A172 (cell line): ENCODE results near the gene EIF5A2. TPM values are rescaled to one million over a fixed set of nuclear protein-coding genes. Genes with fewer than 3 reads are reported as not detected.
"Not testable (repeated sequence)": the region's sequence is repeated elsewhere in the genome, so short reads cannot be mapped to it uniquely, and the experiment has no call there.

Source experiments
- DNase-seq: peaks from one replicate; pipeline ENCODE4 v3.0.0-alpha.2; 2015; ENCODE audit warnings: low spot score
- total RNA-seq: library from RNA; depleted of rRNA; stranded (reverse); fragments of >200 nt; shearing (Covaris generic); gene quantifications from 2 replicates; pipeline ENCODE4 v1.2.3, GENCODE V29; 2014

Gene EIF5A2
- total RNA-seq, 1 experiment from 2014 or later: 35.8 TPM

DNA sequence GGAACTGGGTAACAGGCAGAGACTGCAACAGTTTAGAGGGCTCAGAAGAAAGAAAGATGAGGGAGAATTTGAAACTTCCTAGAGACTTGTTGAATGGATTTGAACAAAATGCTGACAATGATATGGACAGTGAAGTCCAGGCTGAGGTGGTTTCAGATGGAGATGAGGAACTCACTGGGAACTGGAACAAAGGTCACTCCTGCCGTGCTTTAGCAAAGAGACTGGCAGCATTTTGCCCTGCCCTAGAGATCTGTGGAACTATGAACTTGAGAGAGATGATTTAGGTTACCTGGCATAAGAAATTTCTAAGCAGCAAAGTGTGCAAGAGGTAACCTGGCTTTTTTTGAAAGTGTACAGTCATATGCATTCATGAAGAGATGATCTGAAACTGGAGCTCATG, 11.7 kb downstream of the EIF5A2 start:
- DNase-seq: no peak

DNA sequence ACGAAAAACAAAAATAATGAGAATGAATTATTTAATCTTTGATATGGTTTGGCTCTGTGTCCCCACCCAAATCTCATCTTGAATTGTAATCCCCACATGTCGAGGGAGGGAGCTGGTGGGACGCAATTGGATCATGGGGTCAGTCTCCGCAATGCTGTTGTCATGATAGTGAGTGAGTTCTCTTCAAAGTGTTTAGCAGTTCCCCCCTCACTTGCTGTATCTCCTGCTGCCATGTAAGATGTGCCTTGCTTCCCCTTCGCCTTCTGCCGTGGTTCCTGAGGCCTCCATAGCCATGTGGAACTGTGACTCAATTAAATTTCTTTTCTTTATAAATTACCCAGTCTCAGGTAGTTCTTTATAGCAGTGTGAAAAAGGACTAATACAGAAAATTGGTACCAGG, 12.1 kb downstream of the EIF5A2 start:
- DNase-seq: not testable (repeated sequence)

DNA sequence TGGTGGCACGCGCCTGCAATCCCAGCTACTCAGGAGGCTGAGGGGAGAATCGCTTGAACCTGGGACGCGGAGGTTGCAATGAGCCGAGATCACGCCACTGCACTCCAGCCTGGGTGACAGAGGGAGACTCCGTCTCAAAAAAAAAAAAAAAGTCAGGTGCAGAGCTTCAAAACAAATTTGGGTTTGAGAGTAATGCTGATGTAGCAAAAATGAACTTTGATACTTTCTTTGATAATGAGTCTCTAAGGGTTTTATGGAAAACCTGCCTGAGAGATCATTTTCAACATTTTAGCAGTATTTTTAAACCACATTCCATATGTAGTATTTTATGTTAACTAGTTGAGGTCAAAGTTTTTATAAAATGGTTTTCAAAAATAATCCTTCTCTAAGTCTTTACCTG, 14.5 kb downstream of the EIF5A2 start:
- no peak for DNase-seq

DNA sequence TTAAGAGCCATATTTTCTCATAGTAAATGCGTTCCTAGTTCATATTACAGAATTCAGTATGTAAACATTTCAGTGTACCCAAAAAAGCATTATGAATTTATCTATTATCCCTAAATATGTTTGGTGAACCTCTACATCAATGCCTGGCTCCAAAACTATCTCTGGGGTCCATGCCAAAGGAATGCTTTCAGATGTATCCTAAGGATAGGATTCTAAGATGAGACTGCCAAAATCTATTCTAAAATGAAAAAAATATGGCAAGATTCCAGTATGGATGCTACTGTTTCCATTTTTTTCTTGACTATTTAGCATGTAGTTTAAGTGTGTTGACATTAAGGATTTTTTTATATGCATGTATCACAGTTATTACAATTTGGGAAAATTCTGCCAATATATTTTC, 18.8 kb downstream of the EIF5A2 start:
- no peak for DNase-seq

DNA sequence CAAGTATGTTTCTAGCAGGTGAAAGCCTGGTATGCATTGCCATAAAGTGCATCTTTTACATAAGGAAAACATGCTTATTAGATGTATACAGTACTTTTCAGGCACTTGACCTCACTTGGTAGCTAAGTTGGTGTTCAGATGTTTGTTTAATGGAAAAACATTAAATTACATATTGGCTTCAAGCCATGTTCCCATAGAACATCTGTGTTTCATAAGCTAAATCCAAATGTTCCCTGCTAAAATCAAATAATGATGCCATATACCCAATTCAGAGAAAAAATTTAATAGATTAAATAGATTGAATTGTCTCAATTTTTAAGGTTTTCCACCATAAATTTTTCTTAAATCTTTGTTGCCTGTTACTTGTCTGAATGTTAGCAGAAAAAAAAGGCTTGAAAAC, 19.3 kb downstream of the EIF5A2 start:
- no peak for DNase-seq

DNA sequence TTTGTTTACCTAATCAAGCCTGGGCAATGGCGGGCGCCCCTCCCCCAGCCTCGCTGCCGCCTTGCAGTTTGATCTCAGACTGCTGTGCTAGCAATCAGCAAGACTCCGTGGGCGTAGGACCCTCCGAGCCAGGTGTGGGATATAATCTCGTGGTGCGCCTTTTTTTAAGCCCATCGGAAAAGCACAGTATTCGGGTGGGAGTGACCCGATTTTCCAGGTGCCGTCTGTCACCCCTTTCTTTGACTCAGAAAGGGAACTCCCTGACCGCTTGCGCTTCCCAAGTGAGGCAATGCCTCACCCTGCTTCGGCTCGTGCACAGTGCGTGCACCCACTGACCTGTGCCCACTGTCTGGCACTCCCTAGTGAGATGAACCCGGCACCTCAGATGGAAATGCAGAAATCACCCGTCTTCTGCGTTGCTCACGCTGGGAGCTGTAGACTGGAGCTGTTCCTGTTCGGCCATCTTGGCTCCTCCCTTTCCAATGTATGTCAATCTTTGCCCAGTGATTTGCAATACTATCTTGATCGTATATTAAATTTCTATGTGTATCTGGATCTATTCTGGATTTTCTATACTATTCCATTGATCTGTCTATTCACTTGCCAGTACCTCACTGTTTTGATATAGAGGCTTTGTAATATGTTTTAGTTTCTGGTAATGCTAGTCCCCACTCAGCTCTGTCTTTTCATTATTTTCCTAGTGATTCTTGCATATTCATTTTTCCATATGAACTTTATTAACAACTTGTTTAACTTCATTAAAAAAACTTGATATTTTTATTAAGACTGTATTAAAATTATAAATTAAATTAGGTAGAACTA, 24.1 kb downstream of the EIF5A2 start:
- DNase-seq: not testable (repeated sequence)

DNA sequence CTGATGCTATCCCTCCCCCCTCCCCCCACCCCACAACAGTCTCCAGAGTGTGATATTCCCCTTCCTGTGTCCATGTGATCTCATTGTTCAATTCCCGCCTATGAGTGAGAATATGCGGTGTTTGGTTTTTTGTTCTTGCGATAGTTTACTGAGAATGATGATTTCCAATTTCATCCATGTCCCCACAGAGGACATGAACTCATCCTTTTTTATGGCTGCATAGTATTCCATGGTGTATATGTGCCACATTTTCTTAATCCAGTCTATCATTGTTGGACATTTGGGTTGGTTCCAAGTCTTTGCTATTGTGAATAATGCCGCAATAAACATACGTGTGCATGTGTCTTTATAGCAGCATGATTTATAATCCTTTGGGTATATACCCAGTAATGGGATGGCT, 29.7 kb downstream of the EIF5A2 start:
- DNase-seq: not testable (repeated sequence)

DNA sequence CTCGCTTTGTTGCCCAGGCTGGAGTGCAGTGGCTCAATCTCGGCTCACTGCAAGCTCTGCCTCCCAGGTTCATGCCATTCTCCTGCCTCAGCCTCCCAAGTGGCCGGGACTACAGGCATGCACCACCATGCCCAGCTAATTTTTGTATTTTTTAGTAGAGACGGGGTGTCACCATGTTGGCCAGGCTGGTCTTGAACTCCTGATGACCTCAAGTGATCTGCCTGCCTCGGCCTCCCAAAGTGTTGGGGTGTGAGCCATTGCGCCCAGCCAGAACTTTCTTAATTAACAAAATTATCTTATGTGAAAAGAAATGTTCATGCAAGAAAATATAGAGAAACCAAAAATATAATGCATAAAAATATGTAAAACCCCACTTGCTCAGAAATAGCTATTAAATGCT, 31.1 kb downstream of the EIF5A2 start:
- not testable (repeated sequence) for DNase-seq

DNA sequence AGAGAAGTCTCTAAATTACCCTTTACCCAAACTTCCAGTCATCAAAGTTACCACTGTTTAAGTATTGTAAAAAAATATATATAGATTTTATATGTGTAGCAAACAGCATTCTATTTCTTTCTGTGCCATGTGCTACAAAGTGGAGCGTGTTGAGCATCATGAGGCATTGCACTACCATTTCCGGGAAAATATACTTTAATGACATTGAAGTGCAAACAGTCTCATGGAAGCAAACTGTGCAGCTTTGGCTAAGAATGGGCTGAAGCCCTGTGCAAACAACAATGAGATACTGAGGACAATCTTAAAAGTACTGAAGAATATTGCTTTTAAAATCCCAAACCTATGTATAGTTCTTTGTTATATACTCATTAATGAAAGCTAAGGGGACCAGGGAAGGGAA, 31.9 kb downstream of the EIF5A2 start:
- no peak for DNase-seq

DNA sequence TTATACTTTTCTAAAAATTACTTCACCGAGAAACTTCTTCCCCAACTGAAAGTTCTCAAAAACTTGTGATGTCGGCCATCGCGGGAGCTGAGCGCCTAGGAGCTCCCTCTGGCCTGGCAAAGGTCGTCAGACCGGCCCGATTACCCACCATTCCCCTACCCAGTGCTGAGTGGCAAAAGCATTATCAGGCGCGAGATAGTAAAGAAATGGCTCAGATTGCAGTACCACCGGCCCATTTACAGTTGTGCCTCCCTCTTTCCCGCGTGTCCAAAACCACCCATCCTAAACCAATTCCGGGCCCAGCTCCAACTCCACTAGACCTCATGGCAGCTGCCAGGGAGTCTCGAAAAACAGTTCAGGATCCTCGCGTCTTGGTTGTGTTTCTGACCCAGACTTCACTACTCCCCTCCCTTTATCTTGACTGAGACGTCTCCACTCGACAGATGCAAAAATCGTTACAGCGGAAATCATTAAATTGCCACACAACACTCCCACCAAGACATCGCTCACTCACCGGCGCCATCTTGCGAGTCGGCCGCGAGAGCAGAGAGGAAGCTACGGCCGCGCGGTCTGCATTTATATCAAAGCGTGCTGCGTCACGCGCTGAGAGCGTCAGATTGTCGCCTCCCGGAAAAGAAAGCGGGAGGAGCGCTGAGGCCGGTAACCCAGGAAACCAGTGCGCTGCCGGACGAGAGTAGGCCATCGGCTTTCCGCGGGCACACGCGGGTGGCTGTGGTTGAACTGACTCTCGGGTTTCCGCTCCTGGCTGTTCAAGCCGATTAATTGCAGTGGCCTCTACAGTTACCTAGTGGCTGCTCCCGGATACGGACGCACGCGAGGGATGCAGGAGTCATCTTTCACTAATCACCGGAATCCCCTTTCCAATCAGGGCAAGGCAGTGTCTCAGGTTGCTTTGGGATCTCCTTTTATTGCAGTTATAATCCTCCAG, 38.5 kb downstream of the EIF5A2 start, which contains the start of gene RPL22L1:
Gene RPL22L1, minus strand, starts transcription at position 551 of the 949 bp plus-strand sequence. Its CDS starts 28 bp downstream, at position 523.
- DNase-seq: peak; percentile 96

DNA sequence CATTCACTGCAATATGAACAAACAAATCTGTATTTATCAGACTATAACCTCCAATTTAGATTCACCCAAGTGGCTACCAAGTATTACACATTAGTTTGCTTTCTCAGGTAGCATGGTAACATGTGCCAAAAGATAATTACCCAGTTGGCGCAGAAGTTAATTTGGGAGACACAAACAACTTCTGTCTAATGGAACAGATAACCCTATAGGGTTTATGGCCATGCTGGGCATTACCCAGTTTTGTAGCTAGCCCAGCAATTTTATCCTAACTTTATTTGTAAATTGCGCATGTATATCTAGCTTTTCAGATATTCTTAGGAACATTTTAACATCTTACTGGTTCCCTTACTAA, 39.2 kb downstream of the EIF5A2 start:
- no peak for DNase-seq

DNA sequence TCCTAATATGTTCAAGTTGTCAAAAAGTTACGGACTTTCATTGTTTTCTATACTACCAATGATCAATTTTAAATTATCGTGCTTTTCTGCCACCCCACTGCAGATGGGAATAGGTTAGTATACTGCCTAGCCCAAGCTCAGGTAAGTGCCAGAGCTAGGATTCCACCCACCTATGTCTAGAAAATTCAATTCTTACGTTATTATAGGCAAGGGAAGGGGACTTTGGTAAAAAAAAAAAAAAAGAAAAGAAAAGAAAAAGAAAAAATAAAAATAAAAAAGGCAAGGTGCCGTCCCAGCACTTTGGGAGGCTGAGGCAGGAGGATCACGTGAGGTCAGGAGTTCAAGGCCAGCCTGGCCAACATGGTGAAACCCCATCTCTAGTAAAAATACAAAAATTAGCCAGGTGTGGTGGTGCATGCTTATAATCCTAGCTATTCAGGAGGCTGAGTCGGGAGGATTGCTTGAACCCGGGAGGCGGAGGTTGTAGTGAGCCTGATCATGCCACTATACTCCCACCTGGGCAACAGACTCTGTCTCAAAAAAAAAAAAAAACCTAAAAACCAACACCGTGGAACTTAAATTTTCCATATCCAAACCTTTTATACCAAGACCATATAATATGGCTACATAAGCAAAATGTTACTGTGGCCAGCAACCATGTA, 39.7 kb downstream of the EIF5A2 start:
- no peak for DNase-seq

DNA sequence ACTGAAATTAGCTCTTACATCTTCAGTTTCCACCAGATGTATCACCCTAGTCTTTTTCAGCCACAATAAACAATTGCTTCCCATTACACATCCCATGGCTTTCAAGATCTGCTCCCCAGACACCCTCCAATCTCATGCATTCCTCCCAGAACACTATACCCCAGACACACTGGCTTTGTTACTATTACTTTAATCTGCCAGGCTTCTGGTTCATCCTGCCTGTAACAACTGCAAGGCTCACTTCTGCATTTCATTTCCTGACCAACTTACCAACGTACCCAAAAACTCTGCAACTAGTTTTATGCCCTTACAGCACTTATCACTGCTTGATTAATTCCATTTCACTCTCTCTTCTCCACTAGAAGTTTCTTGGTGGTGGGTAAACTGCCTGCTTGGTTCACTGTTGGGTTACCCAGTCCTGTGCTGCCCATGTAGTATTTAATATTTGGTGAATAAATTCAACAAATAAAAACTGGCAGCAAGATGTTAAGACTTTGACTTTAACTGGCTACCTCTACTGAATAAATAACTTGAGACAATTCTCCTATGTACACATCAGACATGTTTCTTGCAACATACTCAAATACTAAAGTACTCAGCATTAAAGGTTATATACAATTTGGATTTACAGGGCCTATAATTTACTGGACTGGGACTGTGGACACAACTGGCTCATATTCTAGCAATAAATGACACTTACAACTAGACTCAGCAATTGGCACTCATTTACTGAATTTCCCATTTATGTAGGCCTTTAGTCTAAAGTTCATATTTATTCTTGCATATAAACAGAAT, 41.1 kb downstream of the EIF5A2 start:
- no peak for DNase-seq

DNA sequence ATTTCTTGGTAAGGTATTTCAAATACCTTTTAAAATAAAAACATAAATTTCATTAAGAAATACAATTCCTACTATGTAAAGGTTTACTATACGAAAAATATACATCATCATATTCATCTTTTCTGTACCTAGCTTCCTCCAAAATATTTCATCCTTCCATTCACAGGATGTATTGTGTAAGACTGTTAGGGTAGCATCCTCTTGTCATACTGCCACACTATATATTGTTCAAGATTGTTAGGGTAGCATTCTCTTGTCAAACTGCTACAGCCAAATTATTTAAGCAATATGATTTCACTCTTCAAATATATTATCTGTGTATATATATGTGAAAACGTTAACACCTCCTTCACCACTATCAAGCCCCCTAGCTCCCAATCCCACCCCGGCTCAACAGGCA, 41.9 kb downstream of the EIF5A2 start:
- DNase-seq: no peak

DNA sequence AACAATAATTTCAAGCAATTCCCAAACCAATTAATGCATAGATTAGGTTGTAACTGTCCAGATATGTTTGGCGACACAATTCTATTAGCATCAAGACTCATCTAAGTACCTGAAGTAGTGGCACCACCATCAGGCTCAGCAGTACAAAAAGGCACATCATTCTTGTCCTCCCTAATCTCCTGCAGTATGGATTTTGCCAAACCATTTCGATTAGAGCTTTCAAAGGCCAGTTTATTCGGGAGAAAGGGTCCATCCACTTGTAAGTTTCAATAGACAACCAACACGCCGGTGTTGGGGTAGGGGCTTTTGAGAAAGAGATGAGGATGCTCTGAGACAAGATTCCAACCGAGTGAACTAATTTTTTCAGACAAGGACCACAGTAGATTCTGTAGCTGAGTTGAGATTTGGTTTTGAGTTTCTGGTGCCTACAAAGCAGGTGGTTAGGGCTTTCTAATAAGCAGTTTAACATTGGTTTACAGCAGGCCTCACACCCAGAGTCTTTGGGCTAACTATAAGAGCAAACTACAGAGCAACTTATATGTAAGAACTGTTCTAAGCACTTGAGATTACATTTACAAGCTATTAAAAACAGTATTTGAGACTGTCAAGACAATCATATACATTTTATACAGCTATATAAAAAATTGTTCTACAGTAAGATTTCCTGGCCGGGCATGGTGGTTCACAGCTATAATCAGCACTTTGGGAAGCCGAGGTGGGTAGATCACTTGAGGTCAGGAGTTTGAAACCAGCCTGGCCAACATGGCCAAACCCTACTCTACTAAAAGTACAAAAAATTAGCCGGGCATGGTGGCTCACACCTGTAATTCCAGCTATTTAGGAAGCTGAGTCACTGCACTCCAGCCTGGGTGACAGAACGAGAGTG, 43.0 kb downstream of the EIF5A2 start:
- no peak for DNase-seq

DNA sequence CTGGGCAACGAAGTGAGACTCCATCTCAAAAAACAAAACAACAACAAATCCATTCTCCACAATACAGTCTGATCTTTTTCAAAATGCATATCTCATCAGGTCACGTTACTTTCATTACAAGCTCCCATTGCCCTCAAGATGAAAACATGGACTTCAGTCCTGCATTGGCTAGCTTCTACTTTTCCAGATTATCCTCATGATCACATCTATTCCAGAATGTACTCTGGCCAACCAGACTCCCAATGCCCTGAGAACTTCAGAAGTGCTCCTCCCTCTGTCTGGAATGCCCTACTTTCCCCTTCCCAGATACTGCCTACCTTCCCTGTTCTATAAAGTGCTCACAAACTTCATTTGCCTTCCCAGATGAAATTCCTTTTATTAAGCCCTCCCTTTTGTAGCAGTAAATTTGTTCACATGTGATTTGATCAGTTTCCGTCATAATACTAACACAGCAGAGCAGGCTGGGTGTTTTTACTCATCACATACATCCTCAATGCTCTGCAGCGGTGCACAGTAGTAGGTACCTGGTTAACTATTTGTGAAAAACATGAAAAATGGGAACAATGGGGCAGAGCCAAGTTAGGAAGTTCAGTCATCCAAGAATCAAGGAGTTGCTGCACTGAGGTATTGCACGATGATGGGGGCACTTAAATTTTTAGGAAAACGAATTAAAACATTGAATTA, 43.8 kb downstream of the EIF5A2 start:
- DNase-seq: no peak

DNA sequence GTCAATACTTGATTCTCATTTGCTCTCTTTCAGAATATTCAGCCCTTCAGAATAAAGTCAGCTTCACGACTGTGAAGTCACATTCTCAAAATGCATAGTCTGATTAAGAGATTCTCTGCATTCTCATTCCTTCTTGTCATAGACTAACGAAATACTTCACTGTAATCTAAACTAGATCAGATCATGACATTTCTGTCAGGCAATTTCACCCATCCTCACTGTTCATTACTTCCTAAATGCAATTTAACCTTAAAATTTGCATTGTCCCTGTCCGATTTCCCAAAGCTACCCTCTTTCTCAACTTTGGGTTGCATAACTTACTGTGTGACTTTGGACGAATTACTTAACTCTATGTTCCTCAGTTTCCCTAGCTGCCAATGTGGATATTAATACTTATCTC, 44.6 kb downstream of the EIF5A2 start:
- no peak for DNase-seq

DNA sequence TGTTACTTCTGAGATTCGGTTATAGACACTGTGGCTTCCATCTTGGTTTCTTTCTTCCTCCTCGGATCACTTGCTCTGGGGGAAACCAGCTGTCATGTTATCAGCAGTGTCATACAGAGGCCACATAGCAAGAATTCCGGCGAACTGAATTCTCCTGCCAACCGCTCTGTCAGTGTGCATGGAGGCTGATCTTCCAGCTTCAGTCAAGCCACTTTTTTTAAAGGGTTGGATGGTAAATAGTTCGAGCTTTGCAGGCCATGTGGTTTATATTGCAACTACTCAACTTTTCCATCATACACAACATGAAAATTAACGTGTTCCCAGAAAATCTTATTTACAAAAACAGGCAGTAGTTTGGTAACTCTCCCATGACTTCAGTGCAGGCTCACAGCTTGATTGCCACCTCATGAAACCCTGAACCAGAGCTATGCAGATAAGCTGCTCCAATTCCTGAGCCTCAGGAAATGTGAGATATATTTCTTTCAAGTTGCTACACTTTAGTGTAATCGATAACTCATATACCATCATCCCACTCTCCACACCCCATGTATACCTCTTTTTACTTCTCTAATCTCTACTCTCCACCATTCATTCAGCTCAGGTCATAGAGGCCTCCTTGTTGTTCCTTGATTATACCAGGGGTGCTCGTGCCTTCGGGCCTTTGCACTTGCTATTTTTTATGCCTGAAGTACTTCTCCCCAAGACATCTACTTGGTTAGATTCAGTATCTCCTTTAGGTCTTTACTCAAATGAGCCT, 45.6 kb downstream of the EIF5A2 start:
- DNase-seq: no peak

DNA sequence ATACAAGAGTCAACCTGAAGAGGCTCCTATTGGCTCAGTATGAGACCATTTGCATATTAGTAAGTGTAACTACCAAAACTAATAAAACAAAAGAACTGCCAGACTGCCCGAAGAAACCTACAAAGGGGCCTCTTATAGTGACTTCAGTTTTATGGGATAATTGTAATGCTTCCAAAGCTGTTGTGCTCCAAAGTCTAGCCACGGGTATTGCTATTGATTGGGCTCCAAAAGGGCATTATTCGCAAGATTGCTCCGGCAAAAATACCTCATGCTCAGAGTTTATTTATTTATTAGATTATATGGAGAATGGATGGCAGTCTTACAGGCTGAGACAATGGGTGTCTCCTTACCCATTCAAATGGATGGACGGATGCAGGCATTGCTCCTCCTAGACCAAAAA, 49.8 kb downstream of the EIF5A2 start:
- DNase-seq: no peak
